HG02943 (cell line): ENCODE results near the gene SLC17A2.
"Not testable (repeated sequence)": the region's sequence is repeated elsewhere in the genome, so short reads cannot be mapped to it uniquely, and the experiment has no call there.

ENCODE experiments used
- ATAC-seq: cut with Tn5 transposase; IDR thresholded peaks from one replicate; pipeline ENCODE4 v1.9.1; 2021; ENCODE audit warnings: mild to moderate bottlenecking, low read depth, moderate library complexity; ENCODE audit not compliant: unreplicated experiment

The SLC17A2 gene

DNA sequence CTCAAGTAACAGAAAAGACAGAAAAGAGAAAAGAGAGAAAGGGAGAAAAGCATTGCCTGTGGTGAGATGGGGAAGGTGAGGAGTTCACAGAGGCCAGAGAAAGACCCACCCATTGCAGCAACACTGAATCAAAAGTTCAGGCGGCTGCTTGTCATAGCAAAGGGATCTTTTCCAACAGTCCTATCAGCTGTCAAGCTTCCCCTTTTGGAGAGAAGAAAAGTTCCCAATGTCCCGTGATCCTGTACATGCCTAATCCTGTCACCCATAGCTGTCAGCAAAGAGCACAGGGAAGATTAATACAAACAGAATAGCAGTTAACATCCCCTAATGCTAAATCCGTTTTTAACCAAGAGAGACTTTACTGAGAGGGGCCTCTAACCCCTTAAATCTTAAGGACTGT is 23.2 kb upstream of the SLC17A2 start:
- ATAC-seq: no peak

GRCh38 chr6:25952535-25952934 is 22.0 kb upstream of the SLC17A2 start:
- no peak for ATAC-seq

- no peak for ATAC-seq
These were observed 21.0 kb upstream of the SLC17A2 start for GRCh38 chr6:25951296-25952032.

- ATAC-seq: no peak
These were observed 19.8 kb upstream of the SLC17A2 start for GRCh38 chr6:25950297-25950696.

DNA sequence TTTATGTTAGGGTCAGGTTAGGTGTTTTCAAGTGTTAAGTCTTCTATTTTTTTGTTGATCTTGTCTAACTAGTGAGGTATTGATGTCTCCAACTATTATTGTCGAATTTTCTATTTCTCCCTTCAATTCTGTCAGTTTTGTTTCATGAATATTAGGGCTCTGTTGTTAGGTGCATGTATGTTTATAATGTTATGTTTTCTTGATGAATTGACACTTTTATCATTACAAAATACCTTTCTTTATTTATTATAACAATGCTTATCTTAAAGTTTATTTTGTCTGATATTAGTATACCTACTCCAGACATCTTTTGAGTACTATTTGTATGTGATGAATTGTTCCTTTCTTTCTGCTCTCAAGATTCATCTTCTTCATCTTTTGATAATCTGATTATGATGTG is 19.2 kb upstream of the SLC17A2 start:
- ATAC-seq: no peak

- ATAC-seq: not testable (repeated sequence)
These were observed 17.0 kb upstream of the SLC17A2 start for GRCh38 chr6:25947492-25947891.

GRCh38 chr6:25946631-25947030 is 16.1 kb upstream of the SLC17A2 start:
- ATAC-seq: no peak

- ATAC-seq: not testable (repeated sequence)
These were observed 15.2 kb upstream of the SLC17A2 start for GRCh38 chr6:25945738-25946137.

GRCh38 chr6:25944688-25945574 is 14.4 kb upstream of the SLC17A2 start:
- no peak for ATAC-seq

GRCh38 chr6:25943887-25944286 is 13.4 kb upstream of the SLC17A2 start:
- no peak for ATAC-seq

DNA sequence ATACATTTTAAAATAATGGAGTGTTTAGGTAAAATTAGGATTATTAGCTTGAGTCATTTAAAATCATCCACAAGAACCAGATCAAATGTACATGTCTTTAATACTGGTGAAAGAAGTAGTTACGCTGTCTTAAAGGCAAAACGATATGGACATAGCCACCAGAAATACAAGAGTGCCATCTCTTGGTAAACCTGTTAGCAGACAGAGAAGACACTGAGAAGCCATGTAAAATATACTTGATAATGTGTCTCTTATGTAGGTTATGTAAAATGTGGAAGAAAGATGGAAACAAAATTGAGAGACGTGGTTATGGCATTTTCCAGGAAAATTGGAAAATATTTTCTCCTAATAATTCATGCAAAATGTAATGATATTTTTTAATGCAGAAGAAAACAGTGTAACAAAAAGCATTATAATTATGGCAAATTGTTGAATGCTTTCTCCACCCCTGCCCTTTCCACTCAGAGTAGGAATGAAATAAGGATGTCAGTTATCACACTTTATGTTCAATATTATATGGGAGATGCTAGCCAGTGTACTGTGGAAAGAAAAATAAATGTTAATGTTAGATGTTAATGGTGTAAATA is 12.2 kb upstream of the SLC17A2 start:
- no peak for ATAC-seq

DNA sequence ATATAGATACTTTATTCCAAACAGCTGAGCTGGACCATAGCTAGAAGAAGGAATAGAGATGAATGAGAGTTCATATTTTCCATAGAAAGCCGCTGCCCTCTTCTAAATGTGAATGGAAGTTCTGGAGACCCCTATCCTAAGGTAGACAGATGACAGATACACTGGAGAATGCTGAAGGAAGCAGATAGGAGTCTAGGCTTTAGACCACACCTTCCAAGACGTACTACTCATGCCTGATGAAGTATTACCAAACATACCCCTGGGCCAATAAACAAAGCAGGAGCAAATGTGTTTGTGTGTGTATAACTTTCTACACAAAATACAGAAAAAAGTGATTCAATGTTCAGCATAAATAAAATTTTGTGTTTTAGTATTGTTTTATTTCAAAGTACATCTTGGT is 9.1 kb upstream of the SLC17A2 start:
- no peak for ATAC-seq

- ATAC-seq: no peak
These were observed 5.5 kb upstream of the SLC17A2 start for GRCh38 chr6:25935953-25936352.

GRCh38 chr6:25934735-25935313 is 4.3 kb upstream of the SLC17A2 start:
- no peak for ATAC-seq

DNA sequence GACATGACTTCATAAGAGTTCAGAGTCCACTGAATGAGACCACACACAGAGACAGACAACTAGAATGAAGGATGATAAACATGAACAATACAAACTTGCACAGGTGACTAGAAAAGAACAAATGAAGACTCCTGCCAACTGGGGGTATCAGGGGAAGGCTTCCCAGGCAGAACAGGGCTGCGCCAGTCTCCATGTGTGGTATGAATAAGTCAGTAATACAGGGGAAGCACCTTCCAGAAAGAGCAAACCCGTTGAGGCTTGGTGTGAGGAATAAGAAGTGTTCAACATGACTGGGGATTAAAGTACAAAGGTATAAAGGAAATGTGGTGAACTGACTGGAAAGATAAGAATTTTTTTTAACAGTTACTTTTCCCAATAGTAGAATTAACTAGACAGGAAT is 3.7 kb upstream of the SLC17A2 start:
- no peak for ATAC-seq

DNA sequence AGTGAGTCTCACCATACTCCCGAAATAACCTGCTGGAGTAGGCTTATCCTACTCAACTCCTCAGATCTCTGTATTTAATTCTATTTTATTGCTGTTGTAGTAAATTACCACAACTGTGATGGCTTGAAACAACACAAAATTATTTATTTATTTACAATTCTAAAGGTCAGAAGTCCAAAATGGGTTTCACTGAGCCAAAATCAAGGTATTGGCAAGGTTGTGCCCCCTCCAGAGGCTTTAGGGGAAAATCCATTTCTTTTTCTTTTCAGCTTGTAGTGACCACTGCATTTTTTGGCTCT is 869 bp upstream of the SLC17A2 start:
- no peak for ATAC-seq

- ATAC-seq: not testable (repeated sequence)
These were observed 706 bp downstream of the SLC17A2 start for GRCh38 chr6:25929785-25930184.

DNA sequence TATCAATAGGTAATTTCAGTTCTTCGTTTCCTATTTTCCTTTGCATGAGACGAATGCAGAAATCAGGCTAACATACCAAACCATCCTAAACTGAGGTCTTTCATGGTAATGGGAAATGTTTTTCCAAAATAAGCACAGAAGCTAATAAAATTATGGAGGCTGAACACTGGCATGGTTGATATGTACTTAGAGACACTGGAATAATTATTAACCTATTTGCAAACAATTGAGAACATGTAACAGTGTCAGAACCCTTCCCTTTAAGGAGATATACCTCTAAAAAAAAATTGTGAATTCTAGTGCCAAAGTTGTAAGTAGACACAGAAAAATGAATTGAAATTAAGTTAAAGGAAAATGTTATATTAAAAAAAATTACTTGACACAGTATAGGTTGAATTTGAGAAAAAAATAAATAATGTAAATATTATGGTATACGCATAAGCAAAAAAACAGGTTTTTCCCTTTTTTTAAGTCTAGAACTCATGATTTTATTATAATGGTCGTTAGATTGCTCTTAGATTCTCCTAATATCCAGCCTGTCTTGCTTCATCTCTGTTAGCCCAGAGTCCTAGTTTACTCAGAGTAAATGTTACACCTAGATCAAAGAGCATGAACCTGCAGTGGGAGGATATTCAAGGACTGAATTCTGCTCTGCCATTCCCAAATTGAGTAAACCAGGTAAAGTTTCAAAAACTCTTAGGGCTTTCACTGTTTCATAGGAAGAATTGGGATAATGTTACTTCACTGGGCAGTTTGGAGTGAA is 1.7 kb downstream of the SLC17A2 start:
- ATAC-seq: no peak

GRCh38 chr6:25927756-25928216 is 2.7 kb downstream of the SLC17A2 start:
- no peak for ATAC-seq

- no peak for ATAC-seq
These were observed 3.3 kb downstream of the SLC17A2 start for GRCh38 chr6:25927178-25927577.
